ENCODE data around the gene ATP11A.

DNA sequence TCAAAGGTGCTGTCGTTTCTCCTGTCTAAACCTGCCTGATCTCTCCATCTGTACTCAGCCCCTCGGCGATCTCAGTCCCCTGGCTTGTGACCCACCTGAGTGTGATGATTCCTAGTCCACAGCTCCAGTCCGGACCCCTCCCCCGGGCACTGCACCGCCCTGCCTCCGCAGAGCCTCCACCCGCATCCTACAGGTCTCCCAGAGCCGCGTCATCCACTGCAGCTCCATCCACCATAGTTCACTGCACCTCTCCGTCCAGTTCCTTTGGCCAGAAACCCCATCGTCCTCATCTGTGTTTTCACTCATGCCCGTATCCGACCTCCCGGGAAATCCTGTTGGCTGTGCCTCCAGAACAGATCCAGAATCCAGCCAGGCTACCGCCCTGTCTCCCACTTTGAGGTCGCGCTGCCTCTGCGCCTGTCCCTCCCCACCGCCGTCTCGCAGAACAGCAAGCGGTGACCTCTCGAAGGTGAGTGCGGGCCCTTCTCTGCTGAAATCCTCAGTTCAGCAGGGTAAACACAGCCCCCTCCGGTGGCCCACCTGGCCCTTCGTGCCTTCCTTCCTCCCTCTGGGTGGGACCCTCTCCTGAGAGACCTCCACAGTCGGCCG lies 227.3 kb downstream of the ATP11A start:
- TF ChIP-seq, protein P1, sequence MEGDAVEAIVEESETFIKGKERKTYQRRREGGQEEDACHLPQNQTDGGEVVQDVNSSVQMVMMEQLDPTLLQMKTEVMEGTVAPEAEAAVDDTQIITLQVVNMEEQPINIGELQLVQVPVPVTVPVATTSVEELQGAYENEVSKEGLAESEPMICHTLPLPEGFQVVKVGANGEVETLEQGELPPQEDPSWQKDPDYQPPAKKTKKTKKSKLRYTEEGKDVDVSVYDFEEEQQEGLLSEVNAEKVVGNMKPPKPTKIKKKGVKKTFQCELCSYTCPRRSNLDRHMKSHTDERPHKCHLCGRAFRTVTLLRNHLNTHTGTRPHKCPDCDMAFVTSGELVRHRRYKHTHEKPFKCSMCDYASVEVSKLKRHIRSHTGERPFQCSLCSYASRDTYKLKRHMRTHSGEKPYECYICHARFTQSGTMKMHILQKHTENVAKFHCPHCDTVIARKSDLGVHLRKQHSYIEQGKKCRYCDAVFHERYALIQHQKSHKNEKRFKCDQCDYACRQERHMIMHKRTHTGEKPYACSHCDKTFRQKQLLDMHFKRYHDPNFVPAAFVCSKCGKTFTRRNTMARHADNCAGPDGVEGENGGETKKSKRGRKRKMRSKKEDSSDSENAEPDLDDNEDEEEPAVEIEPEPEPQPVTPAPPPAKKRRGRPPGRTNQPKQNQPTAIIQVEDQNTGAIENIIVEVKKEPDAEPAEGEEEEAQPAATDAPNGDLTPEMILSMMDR (IDR thresholded peaks at IDR 0.05): no peak
- no peak for TF ChIP-seq POLR2A (IDR thresholded peaks at IDR 0.05)
- TF ChIP-seq EP300 (IDR thresholded peaks at IDR 0.05): no peak
